HepG2 (cell line): ENCODE results near the gene CCDC57. TPM values are rescaled to one million over a fixed set of nuclear protein-coding genes. Genes with fewer than 3 reads are reported as not detected.

Experiments
- ATAC-seq: fragments of 200-7000 bp; cut with Tn5 transposase; 3 replicates; pipeline ENCODE4 v1.9.1; 2020; ENCODE audit warnings: mild to moderate bottlenecking, moderate library complexity
- BruUV-seq: library from RNA; stranded (reverse); fragments of 400-500 nt; replicated peaks from 2 replicates; lab custom pipeline; 2021; lab: Mats Ljungman, UMichigan
- CTCF ChIA-PET: fragments of 300-600 bp; formaldehyde crosslinking; extraction: SDS; loops from one replicate; lab custom pipeline; 2021; ENCODE audit warnings: low total read pairs, inconsistent platforms, low intra/inter-chr PET ratio; lab: Yijun Ruan, JAX
- POLR2A ChIA-PET: fragments of 350-600 bp; sonication (Branson Sonifier 250); formaldehyde crosslinking; loops from one replicate; lab custom pipeline; 2020; ENCODE audit warnings: antibody characterized with exemption, inconsistent platforms; lab: Yijun Ruan, JAX
- DNase-seq: peaks from one replicate; pipeline ENCODE4 v3.0.0-alpha.2; 2015; ENCODE audit warnings: low spot score
- FAIRE-seq: peaks from 3 replicates; lab custom pipeline; 2011; peaks lifted over from hg19 to GRCh38; lab: Jason Lieb, UNC
- H2AFZ ChIP-seq: one replicate; pipeline ENCODE4 v1.6.1; 2011; ENCODE audit warnings: low read length, inconsistent platforms
- H3K27ac ChIP-seq: fragments of 300-600 bp; 3 replicates; pipeline ENCODE4 v1.8.0; 2011; ENCODE audit warnings: mixed run types, mild to moderate bottlenecking, mixed read lengths, low read length, inconsistent platforms; ENCODE audit not compliant: insufficient read depth; ENCODE audit errors: extremely low read length
- H3K27me3 ChIP-seq, 2 experiments: fragments of 200-600 bp in 1 of 2; 2 replicates in 1 of 2; 3 replicates in 1 of 2; pipeline versions ENCODE4 v1.6.0 to v1.8.0; 2011; ENCODE audit warnings: low read length in 2 of 2, mild to moderate bottlenecking in 2 of 2, moderate library complexity in 2 of 2, inconsistent platforms in 1 of 2; ENCODE audit not compliant: insufficient read depth in 2 of 2, control insufficient read depth in 1 of 2
- H3K36me3 ChIP-seq, 2 experiments: fragments of 200-600 bp in 1 of 2; replicated peaks in 1 of 2; 2 replicates in 1 of 2; 3 replicates in 1 of 2; pipeline versions ENCODE4 v1.5.1 to v1.8.0; 2011; ENCODE audit warnings: low read length in 2 of 2, inconsistent platforms in 1 of 2; ENCODE audit not compliant: insufficient read depth in 2 of 2, control insufficient read depth in 1 of 2
- H3K4me1 ChIP-seq: 2 replicates; pipeline ENCODE4 v1.5.1; 2012; ENCODE audit warnings: low read length, inconsistent platforms; ENCODE audit not compliant: insufficient read depth
- H3K4me2 ChIP-seq: 2 replicates; pipeline ENCODE4 v1.6.0; 2011; ENCODE audit warnings: low read depth, low read length, inconsistent platforms
- H3K4me3 ChIP-seq, 3 experiments: fragments of 200-600 bp in 1 of 3; sonication (generic), shearing (Covaris generic) in 1 of 3; replicated peaks in 1 of 3; 2 replicates each; pipeline ENCODE4 v1.5.1; 2011 to 2016; ENCODE audit warnings: low read length in 3 of 3, inconsistent platforms in 2 of 3, low read depth in 2 of 3, mild to moderate bottlenecking in 2 of 3, control low read depth in 1 of 3, mixed read lengths in 1 of 3; ENCODE audit not compliant: insufficient read depth in 1 of 3
- H3K79me2 ChIP-seq: one replicate; pipeline ENCODE4 v1.6.1; 2011; ENCODE audit warnings: low read length, inconsistent platforms; ENCODE audit not compliant: insufficient read depth
- H3K9ac ChIP-seq: 2 replicates; pipeline ENCODE4 v1.6.0; 2011; ENCODE audit warnings: mild to moderate bottlenecking, low read depth, low read length, inconsistent platforms; ENCODE audit not compliant: insufficient read depth
- H3K9me3 ChIP-seq: 2 replicates; pipeline ENCODE4 v1.5.1; 2012; ENCODE audit warnings: mild to moderate bottlenecking, low read length
- H4K20me1 ChIP-seq: 2 replicates; pipeline ENCODE4 v1.6.0; 2011; ENCODE audit warnings: inconsistent platforms, mild to moderate bottlenecking, low read length, moderate library complexity; ENCODE audit not compliant: insufficient read depth
- ATF7 ChIP-seq, 2 experiments: fragments of 450-650 bp in 1 of 2; sonication (generic) in 1 of 2; formaldehyde crosslinking in 1 of 2; IDR thresholded peaks; 2 replicates each; pipeline versions ENCODE4 v1.4.0 to v1.6.1; 2016 to 2020; ENCODE audit warnings: antibody characterized with exemption in 1 of 2, mild to moderate bottlenecking in 1 of 2, missing genetic modification reagents in 1 of 2
- ETV5 ChIP-seq: IDR thresholded peaks from 2 replicates; pipeline ENCODE4 v1.6.1; 2018; ENCODE audit warnings: missing biosample characterization, missing genetic modification reagents, inconsistent platforms, borderline replicate concordance
- GMEB2 ChIP-seq: IDR thresholded peaks from 2 replicates; pipeline ENCODE4 v1.6.1; 2016; ENCODE audit warnings: missing biosample characterization, missing genetic modification reagents, low read depth
- KAT7 ChIP-seq: IDR thresholded peaks from 2 replicates; pipeline ENCODE4 v1.6.1; 2018; ENCODE audit warnings: borderline replicate concordance, missing compliant biosample characterization
- MED8 ChIP-seq: sonication (generic); formaldehyde crosslinking; IDR thresholded peaks from 2 replicates; pipeline ENCODE4 v1.8.1; 2023; ENCODE audit warnings: mild to moderate bottlenecking, missing genetic modification reagents; ENCODE audit not compliant: insufficient replicate concordance
- NPAS2 ChIP-seq: sonication (generic); formaldehyde crosslinking; IDR thresholded peaks from 2 replicates; pipeline ENCODE4 v1.8.0; 2022; ENCODE audit warnings: mild to moderate bottlenecking, missing genetic modification reagents, borderline replicate concordance
- RBM22 ChIP-seq: fragments of 200-400 bp; formaldehyde crosslinking; optimal IDR thresholded peaks from 2 replicates; pipeline ENCODE3; 2017; ENCODE audit warnings: mild to moderate bottlenecking, low read length, moderate library complexity
- SRSF9 ChIP-seq: fragments of 200-400 bp; formaldehyde crosslinking; IDR thresholded peaks from 2 replicates; pipeline ENCODE4 v1.6.1; 2018; ENCODE audit warnings: borderline replicate concordance, mild to moderate bottlenecking, low read depth, low read length; ENCODE audit not compliant: insufficient read depth, poor library complexity, severe bottlenecking
- ZNF335 ChIP-seq: sonication (generic); formaldehyde crosslinking; IDR thresholded peaks from 2 replicates; pipeline ENCODE4 v1.4.0; 2020; ENCODE audit warnings: missing genetic modification reagents
- ZNF770 ChIP-seq: sonication (generic); formaldehyde crosslinking; IDR thresholded peaks from 2 replicates; pipeline ENCODE4 v1.5.0; 2020; ENCODE audit warnings: mild to moderate bottlenecking, missing genetic modification reagents
- ZNF782 ChIP-seq: sonication (generic); formaldehyde crosslinking; IDR thresholded peaks from 2 replicates; pipeline ENCODE4 v1.4.0; 2020; ENCODE audit warnings: missing genetic modification reagents, mild to moderate bottlenecking, borderline replicate concordance
- WGBS: methylation state at CpG from one replicate; pipeline ENCODE4 v1.1.6; 2017; ENCODE audit warnings: low lambda C conversion rate; 5-methylcytosine and 5-hydroxymethylcytosine counted together
- in situ Hi-C: cut with HindIII; loops from 2 replicates; pipeline ENCODE4 v1.10.0; 2017; ENCODE audit warnings: low pct_unique_long_range_greater_than_20kb; ENCODE audit not compliant: extremely low pct_ligation_motif_present
- intact Hi-C: fragments of 100-400 bp; cut with micrococcal nuclease; formaldehyde crosslinking; loops from one replicate; pipeline ENCODE4 v1.10.0; 2022; ENCODE audit not compliant: unreplicated experiment
- polyA plus RNA-seq, 8 experiments: library from polyadenylated mRNA; depleted of rRNA in 3 of 8; stranded (reverse) in 7 of 8; unstranded in 1 of 8; fragments of >200 nt; fragmentation: Illumina TruSeq in 4 of 8; extraction: Trizol in 4 of 8; gene quantifications; 2 replicates each; pipeline versions ENCODE4 v1.2.1 to v1.2.3, GENCODE V29; 2011 to 2016; ENCODE audit warnings: low read depth in 4 of 8, missing spikeins in 1 of 8, mixed read lengths in 1 of 8; ENCODE audit not compliant: insufficient read depth in 1 of 8
- total RNA-seq, 5 experiments: library from RNA; depleted of rRNA; stranded (reverse); fragments of >200 nt; fragmentation: Illumina TruSeq; extraction: Trizol; gene quantifications; 2 replicates each; pipeline ENCODE4 v1.2.3, GENCODE V29; 2016; ENCODE audit warnings: low read depth in 1 of 5

The CCDC57 gene
- total and polyA plus RNA-seq, 2 of the 13 experiments (the other 11 are each of a cell fraction or from before 2014, with no cell fraction given): 59.3 to 59.9 TPM

GRCh38 chr17:82148011-82148410, 64.6 kb downstream of the CCDC57 start:
- FAIRE-seq: no peak

GRCh38 chr17:82146663-82147654, 65.7 kb downstream of the CCDC57 start:
- CTCF ChIA-PET: no interaction called here
- TF ChIP-seq KAT7: no peak
- no peak for TF ChIP-seq NPAS2 (CRISPR knock-in tag)
- TF ChIP-seq GMEB2: no peak
- no peak for TF ChIP-seq ZNF770 (CRISPR knock-in tag)
- TF ChIP-seq SRSF9: no peak
- TF ChIP-seq RBM22: no peak

More at GRCh38 chr17:82148011-82148410, 64.6 kb downstream of the CCDC57 start:
- in situ Hi-C loops (no loop called here), intact Hi-C loops (no loop called here)
- no peaks in the 10 kb centered on the region for H4K20me1 ChIP-seq
- H3K79me2 ChIP-seq: no peaks in the 10 kb centered on the region
- CTCF ChIA-PET: no interaction called here
- H3K4me2 ChIP-seq: no peak overlapping the region
- no peak overlapping the region for H3K4me3 ChIP-seq
- no peak overlapping the region for H2AFZ ChIP-seq
- 99% methylated on average over 1 of the region's 1 CpG for WGBS
- DNase-seq: no peak
- BruUV-seq: no TSS peak
- H3K9me3 ChIP-seq: no peaks in the 10 kb centered on the region
- H3K9ac ChIP-seq: no peak overlapping the region
- H3K4me1 ChIP-seq: no peaks in the 10 kb centered on the region
- POLR2A ChIA-PET: no interaction called here
- H3K27me3 ChIP-seq: no peaks in the 10 kb centered on the region
- no peak overlapping the region for H3K27ac ChIP-seq
- TF ChIP-seq ATF7 (IDR thresholded peaks at IDR 0.05): no peak
- no peak for TF ChIP-seq ATF7 (CRISPR knock-in tag; IDR thresholded peaks at IDR 0.05)
- TF ChIP-seq NPAS2 (CRISPR knock-in tag): no peak
- TF ChIP-seq ETV5 (CRISPR knock-in tag): no peak
- no peak for TF ChIP-seq MED8 (CRISPR knock-in tag)
- no peak for TF ChIP-seq ZNF782 (CRISPR knock-in tag)
- no peak for TF ChIP-seq ZNF335 (CRISPR knock-in tag)
- H3K36me3 ChIP-seq: no peaks in the 10 kb centered on the region; a peak in 1 of 5 replicates
- no peak for ATAC-seq

More at GRCh38 chr17:82146663-82147654, 65.7 kb downstream of the CCDC57 start:
- no peaks in the 10 kb centered on the region for H3K79me2 ChIP-seq
- in situ Hi-C loops: no loop called here
- ATAC-seq: no peak
- intact Hi-C loops: no loop called here
- no peaks in the 10 kb centered on the region for H3K9me3 ChIP-seq
- no peaks in the 10 kb centered on the region; a peak in 1 of 5 replicates for H3K36me3 ChIP-seq
- no peak overlapping the region for H3K27ac ChIP-seq
- H3K4me3 ChIP-seq: no peak overlapping the region
- H4K20me1 ChIP-seq: no peaks in the 10 kb centered on the region
- H3K9ac ChIP-seq: no peak overlapping the region
- FAIRE-seq: no peak
- H3K4me1 ChIP-seq: no peaks in the 10 kb centered on the region
- WGBS: 83% methylated on average over 18 of the region's 18 CpGs
- H2AFZ ChIP-seq: no peak overlapping the region
- POLR2A ChIA-PET: no interaction called here
- DNase-seq: no peak
- no peak overlapping the region for H3K4me2 ChIP-seq
- BruUV-seq: no TSS peak
- no peaks in the 10 kb centered on the region for H3K27me3 ChIP-seq
